HG03439 (cell line): ENCODE results near the gene ZBTB40.

Source experiments
- ATAC-seq: cut with Tn5 transposase; IDR thresholded peaks from one replicate; pipeline ENCODE4 v1.9.1; 2021; ENCODE audit warnings: mild to moderate bottlenecking, moderate library complexity; ENCODE audit not compliant: unreplicated experiment

ZBTB40 gene

DNA sequence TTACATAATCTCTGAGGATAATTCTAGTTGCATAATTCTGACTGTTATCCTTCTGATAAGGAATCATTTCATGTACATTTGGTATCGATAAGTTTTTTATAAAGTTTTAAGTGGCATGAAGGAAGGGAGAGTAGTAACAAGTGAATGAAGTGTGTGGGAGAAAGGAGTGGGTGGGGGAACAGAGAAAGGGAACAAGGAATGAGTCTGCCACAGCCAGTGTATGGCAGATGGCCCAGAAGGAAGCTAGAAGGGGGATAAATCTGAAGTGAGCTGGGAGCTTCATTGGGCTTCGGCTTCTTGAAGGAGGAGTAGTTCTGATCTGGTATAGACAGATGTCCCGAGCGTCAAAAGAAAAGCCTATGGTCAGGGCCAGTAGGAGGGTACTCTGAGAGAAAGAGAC, 18.6 kb downstream of the ZBTB40 start:
- no peak for ATAC-seq

DNA sequence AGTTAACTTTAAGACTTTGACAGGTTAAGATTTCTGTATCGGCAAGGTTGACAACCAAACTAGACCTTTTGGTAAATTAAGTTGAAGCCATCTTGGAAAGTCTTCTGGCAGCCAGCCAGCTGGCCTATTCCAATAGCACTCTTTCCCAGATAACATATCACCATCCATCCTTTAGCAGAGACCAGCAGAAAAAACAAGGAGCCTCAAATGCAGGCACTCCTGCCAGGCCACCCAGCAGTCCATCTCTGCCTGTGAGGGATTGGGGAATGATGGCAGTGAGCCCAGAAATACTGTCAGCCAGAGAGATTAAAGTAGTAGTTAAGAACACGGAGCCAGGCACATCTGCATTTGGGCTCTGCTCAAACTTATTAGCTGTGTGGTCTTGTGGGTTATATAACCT, 19.4 kb downstream of the ZBTB40 start:
- ATAC-seq = no peak

DNA sequence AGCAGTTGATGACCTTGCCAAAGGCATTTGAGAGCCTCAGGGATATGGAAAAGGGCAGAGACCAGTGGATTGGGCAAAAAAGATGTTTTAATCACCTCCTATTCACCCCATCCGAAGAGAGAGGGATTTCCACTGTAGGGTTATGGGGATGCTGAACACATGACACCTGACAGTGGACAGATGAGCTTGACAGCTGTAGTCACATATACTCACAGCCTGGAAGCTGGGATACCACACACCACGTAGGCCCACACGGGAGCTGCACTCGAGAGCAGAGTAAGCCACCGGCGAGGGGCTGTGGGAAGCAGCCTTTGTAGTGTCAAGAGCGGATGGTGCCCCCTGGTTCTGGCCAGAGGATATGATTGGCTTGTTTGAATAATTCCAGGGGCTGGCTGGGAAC, 20.0 kb downstream of the ZBTB40 start:
- no peak for ATAC-seq

DNA sequence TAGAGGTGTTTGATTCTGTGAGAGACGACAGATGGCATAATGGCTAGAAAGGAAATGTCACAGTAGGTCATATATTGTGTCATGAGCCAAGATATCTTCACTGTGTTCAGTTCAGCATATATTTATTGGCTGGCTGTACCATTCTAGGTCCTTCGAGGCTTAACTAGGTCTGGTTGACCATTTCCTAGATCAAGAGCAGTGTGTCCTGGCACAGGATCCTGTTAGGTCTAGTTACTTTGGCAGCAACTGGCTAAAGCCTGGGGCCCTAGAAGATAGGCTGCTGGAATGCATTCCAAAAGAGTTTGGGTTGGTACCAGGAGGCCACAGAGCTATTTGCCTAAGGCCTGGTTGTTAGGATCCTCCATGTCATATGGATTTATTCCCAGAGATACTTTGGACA, 20.9 kb downstream of the ZBTB40 start:
- ATAC-seq = no peak

DNA sequence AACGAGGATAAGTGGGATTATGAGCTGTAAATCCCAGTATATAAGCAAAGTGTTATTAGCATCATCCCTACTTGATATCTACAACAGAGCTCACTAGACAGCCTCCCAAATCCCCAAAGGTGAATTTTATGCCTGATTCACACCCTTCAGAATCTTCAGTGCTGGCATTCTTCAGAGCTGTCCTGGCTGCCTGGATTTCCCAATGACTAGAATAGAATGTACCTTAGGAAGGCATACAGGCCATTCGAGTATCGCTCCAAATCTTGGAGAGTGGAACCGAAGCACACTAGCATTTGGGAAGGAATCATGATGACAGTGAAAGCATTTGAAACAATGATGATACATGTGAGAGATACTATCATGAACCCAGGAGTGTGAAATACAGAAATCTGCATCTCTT, 22.3 kb downstream of the ZBTB40 start:
- ATAC-seq = no peak

DNA sequence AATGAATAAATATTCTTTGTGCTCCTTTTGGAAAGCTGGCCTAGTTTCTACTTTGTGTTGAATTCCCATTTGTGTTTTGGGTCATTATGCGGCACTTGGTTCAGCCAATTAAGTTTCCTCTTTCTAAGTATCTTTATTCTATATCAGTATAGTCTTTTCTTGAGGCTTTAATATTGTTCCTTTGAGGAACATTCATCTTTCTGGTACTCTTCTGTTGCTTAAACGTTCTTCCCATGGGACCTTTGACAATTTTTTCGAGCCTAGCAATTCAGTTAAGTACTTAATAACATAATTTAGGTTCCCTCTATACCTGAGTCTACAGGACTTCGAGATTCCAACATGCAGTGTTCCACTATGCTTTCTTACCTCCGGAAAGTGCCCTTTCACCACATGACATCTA, 24.9 kb downstream of the ZBTB40 start:
- ATAC-seq = no peak

DNA sequence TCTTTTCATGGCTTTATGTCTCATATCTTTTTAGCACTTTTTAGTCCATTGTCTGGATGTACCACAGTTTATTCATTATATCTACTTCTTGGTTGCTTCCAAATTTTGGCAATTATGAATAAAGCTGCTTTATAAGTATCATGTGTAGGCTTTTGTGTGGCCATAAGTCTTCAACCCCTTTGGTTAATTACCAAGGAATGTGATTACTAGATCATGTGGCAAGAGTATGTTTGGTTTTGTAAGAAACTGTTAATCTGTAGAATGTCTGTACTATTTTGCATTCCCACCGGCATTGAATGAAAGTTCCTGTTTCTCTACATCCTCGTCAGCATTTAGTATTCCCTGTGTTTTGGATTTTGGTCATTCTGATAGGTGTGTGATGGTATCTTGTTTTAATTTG, 31.5 kb downstream of the ZBTB40 start:
- no peak for ATAC-seq

DNA sequence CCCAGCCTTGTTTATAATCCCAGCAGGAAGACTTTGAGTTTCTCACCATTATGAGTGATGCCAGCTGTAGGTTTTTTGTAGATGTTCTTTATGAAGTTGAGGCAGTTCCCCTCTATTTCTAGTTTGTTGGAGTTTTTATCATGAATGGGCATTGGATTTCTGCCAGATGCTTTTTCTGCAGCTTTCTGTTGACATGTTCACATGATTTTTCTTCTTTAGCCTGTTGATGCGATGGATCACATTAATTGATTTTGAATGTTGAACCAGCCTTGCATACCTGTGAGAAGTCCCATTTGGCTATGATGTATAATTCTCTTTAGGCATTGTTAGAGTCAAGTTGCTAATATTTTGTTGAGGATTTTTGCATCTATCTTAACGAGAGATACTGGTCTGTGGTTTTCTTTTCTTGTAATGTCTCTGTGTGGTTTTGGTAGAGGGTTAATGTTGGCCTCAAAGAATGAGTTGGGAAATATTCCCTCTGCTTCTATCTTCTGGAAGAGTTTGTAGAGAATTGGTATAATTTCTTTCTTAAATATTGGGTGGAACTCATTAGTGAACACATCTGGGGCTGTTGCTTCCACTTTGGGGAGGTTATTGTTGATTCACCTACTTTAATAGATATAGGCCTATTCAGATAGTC, 33.2 kb downstream of the ZBTB40 start:
- ATAC-seq = no peak

DNA sequence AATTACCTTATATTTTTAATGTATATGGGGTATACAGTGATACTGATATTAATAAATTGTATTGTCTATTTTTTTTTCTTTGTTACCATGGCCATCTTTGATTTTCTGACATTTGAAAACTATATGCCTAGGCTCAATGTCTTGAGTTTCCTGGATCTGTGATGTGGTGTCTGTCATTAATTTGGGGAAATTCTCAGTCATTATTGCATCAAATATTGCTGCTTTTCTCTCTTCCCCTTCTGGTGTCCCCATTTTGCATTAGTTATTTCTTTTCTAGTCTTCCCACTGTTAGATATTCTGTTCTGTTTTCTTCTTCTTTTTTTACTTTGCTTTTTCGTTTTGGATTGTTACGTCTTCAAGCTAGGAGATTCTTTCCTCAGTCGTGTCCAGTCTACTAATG, 33.8 kb downstream of the ZBTB40 start:
- no peak for ATAC-seq

DNA sequence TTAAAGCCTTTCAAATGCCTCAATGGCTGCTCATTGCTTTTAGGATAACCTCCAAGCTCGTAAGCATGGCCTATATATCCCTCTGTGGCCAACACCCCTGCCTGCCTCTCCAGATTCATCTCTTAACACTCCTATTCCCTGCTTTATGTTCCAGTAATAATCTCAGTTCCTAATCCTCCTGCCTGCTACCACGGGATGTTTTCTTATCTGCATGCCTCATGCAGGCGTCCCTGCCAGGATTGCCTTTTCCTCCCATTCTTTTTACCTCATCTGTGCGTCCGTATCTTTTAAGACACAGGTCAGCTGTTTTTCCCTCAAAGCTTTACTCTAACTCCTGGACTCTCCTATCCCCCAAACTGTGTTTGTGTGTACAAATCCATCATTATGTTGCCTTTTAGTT, 36.1 kb downstream of the ZBTB40 start:
- ATAC-seq = no peak

DNA sequence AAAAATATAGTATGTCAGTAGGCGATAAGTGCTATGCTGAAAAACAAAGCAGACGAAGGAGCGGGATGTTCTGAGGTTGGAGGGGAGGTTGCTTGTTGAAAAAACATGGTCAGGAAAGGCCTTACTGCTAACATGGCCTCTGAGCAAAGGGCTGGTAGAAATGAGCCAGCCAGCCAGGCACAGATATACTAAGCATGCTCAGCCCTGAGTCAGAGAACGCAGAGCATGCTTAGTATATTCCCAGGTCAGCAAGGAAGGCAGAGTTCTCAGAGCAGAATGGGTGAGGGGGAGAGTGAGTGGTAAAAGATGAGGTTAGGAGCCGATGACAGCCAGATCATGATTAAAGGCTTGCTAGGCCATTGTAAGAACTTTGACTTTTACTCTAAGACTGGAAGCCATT, 36.7 kb downstream of the ZBTB40 start:
- no peak for ATAC-seq

DNA sequence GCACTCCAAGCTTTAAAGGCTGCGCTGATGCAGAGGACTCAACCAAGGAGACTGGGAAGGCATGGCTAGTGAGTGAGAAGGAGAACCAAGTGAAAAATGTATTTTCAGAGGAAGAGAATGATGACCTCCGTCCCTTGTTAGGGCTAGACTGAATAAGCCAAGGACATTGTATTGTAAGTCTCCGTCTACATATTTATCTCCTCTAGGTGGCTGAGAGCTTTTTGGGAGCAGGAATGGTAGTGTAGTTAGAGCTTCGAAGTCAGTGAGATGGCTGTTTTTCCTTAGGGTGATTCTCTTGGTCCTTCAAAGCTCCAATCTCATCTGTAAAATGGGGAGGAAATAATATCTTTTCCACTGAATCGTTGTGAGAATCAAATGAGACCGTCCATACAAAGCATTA, 37.6 kb downstream of the ZBTB40 start:
- ATAC-seq = no peak

DNA sequence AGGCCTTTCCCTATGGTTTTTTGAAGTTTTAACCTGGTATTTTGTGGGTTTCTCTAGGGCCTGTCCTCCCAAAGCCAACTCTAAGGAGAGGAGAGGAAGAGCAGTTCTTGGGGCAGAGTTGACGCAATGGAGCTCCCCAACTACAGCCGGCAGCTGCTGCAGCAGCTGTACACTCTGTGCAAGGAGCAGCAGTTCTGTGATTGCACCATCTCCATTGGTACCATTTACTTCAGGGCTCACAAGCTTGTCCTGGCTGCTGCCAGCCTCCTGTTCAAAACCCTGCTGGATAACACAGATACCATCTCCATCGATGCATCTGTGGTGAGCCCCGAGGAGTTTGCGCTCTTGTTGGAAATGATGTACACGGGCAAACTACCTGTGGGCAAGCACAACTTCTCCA, 38.2 kb downstream of the ZBTB40 start:
- ATAC-seq = no peak

DNA sequence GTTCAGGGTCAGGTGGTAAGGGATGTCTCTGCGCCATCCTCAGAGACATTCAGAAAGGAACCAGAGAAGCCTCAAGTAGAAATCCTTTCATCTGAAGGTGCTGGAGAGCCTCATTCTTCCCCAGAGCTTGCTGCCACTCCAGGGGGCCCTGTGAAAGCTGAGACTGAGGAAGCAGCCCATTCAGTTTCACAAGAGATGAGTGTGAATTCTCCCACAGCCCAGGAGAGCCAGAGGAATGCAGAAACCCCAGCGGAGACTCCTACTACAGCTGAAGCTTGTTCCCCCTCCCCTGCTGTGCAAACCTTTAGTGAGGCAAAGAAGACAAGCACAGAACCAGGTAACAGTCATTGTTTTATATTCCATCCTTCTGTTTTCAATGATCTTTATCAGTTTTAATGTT, 38.7 kb downstream of the ZBTB40 start:
- no peak for ATAC-seq

DNA sequence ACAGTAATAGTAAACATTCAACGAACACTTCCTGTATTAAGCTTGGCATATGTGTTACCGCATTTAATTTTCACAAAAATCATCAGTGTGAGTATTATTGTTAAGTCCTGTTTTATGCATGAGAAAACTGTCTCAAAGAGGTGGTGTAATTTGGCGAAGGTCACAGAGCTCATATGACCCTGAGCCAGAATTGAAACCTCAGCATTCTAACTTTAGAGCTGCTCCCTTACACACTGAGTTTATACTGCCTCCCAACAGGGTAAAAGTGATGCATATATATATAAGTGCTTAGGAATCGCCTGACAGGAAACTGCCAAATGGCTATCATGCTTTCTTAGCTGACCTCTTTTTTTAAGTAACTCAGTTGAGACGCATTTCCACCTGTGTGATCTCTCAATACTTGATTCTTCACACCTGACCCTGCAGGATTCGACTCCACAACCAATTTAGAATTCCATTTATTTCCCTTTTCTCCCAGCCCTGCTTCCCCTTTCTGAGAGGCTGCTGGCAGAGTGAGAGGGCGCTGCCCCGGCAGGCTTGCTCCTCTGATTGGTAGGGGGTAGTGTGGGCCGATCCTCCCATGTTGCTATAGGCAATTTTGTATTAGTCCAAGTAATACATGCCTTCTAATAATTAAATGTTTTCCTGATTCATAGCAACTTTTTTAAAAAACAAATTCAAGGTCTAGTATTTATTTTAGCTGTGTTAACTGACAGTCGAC, 40.5 kb downstream of the ZBTB40 start:
- no peak for ATAC-seq

DNA sequence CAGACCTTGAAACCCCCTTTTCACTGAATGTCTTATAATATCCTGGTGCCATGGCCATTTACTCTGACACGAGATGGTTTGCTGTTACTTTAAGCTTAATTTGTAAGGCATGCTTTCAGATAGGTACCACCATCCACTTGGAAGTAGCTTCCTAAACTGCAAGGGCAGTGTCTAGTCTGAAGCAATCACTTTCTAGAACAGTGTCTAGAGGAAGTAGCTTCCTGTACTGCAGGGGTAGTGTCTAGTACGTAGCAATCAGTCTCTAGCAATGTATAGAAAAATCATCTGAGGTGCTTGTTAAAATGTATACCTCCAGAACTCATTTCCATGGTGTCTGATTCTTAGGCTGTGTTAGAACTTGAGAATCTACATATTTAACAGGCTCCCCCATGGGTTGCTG, 42.5 kb downstream of the ZBTB40 start:
- ATAC-seq = no peak

DNA sequence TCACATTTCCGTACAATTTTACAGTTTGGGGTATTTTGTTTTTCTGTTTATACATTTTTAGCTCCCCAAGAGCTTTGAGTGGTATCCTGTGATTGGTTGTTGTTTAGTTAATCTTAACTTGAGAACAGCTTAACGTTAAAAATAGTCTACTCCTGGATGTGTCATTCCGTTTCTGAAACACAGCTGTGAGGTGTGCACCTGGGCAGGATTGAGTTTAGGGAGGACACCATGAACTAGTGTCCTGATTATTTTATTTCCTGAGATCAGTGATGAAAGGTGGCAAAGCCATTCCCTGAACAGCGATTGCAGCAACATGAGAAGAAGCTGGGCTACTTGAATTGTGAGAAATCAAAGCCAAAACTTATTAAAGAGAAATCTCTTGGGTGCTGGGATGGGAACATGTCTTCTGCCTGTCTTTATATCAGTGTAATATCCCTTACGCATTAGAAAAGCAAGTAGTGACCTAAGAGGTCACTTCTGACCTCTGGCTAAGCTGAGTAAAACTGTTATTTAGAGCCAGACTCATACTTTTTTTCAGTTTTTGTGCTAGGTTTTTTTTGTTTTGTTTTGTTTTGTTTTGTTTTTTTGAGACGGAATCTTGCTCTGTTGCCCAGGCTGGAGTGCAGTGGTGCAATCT, 43.4 kb downstream of the ZBTB40 start:
- ATAC-seq = no peak

DNA sequence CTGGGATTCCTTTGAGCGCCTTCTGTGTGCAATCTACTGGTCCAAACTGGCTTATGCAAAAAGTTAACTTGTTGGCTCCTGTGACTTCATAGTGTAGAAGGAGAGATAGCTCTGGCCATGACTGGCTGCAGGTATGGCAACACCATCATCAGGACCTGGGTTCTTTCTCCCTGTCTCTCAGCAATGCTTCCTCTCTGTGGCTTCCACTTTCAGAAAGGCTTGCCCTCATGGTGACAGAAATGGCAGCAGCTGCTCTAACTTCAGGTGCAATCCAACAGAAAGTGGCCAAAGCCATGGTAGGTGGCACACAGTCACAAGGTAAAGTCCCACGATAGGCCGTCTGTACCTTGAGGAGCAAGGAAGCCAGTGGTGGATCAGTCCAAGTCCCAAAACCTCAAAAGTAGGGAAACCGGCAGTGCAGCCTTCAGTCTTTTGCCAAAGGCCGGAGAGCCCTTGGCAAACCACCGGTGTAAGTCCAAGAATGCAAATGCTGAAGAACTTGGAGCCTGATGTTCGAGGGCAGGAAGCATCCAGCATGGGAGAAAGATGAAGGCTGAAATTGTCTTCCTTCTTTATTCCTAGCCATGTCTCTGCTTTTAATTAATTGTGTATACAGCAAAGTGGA, 45.0 kb downstream of the ZBTB40 start:
- ATAC-seq = no peak

DNA sequence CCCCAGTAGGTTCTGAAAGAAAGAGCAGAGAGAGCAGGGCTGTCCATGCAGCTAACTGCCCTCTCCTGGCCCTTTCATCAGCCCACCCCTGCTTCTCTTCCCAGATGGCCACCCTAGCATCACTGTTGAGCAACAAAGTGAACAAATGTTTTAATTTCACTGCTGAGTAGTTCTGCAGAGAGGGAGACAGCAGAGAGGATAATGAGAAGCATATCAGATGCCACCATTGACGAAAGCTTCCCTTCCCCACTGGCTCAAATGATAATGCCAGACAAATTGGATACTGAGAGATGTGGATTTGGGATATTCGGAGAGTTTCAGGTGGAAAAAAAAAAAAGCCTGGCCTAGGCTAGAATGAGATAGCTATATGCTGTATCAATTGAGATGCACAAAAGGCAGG, 46.8 kb downstream of the ZBTB40 start:
- no peak for ATAC-seq

DNA sequence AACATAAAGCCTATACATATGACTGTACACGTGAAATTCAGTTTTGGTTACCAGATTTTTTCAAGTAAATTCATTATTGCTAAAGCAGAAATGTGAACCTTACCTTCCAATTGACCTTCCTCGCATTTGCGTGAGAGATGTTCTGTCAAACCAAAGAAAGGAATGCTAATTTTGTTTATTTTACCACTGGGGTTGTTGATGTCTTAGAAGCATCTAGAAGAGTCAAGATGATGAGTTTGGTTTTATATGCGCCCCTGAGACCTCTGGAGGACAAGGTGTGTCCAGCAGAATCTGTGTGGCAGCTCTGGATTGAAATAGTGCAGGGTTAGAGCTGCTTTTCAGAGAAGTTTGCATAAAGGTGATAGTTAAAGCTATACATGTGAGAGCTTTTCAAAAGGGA, 48.4 kb downstream of the ZBTB40 start:
- no peak for ATAC-seq

DNA sequence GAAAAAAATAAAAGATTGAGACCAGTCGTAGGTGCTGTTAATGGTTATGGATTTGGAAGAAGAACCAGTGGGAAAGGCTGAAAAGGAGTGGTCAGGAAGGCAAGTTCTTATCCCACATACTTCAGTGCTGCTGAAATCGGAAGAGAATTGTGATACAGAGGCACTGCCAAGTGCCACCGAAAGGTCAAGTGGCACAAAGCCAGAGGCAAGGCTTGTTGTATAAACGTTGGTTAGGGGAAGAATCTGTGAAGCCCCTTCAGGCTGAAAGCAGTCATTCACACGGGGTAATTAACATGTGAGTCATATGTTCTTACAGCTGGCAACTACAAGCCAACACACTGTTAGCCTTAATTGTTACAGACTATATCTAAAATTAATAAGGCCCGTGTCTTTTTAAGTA, 48.8 kb downstream of the ZBTB40 start:
- ATAC-seq = no peak

DNA sequence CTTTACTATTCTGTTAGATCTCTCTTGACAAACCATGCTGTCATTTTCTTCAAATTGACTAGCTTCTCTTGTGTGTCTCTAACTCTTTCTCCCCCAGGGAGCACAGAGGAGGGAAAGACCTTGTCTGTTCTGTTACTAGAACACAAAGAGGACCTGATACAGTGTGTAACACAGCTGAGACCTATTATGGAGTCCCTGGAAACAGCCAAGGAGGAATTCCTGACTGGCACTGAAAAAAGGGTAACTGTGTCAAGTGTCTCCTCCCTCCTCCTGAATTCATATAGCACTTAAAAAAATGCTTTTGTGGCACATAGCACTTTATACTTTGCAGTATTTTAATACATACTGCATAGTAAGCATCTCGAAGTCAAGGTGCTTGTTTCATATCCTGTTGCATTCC, 50.6 kb downstream of the ZBTB40 start:
- ATAC-seq = no peak
